GM12872 (cell line): ENCODE data around the gene COL4A2.

Source experiments
- CTCF ChIP-seq: IDR thresholded peaks from 3 replicates; pipeline ENCODE4 v1.5.1; 2011; ENCODE audit warnings: low read depth, mild to moderate bottlenecking, low read length, moderate library complexity; ENCODE audit not compliant: insufficient read depth

The COL4A2 gene

GRCh38 chr13:110262508-110263291, 44.4 kb upstream of the COL4A2 start:
- TF ChIP-seq CTCF, result no peak

GRCh38 chr13:110263404-110263803, 43.7 kb upstream of the COL4A2 start:
- TF ChIP-seq CTCF, result no peak

- no peak for TF ChIP-seq CTCF
Observed at GRCh38 chr13:110263888-110264287, 43.2 kb upstream of the COL4A2 start.

GRCh38 chr13:110264685-110265275, 42.3 kb upstream of the COL4A2 start:
- TF ChIP-seq CTCF, result no peak

- no peak for TF ChIP-seq CTCF
Observed at GRCh38 chr13:110265341-110265681, 41.8 kb upstream of the COL4A2 start.

- TF ChIP-seq CTCF, result no peak
Observed at GRCh38 chr13:110265682-110266430, 41.2 kb upstream of the COL4A2 start.

GRCh38 chr13:110266431-110266809, 40.7 kb upstream of the COL4A2 start:
- TF ChIP-seq CTCF, result no peak
